GM12878 (cell line): Measurements from ENCODE around the gene CLDN16. TPM values are rescaled to one million over a fixed set of nuclear protein-coding genes. Genes with fewer than 3 reads are reported as not detected.

Experiments
- ATAC-seq: fragments of 200-7000 bp; cut with Tn5 transposase; 3 replicates; pipeline ENCODE4 v1.9.1; 2020; ENCODE audit warnings: mild to moderate bottlenecking, moderate library complexity
- BruUV-seq: library from RNA; stranded (reverse); fragments of 400-500 nt; replicated peaks from 2 replicates; lab custom pipeline; 2021; lab: Mats Ljungman, UMichigan
- CTCF ChIA-PET: fragments of 300-600 bp; sonication (Branson Sonifier 250); formaldehyde crosslinking; extraction: SDS; loops from one replicate; lab custom pipeline; 2021; ENCODE audit warnings: inconsistent platforms; lab: Yijun Ruan, JAX
- POLR2A ChIA-PET: fragments of 350-600 bp; formaldehyde crosslinking; extraction: SDS; loops from one replicate; lab custom pipeline; 2021; ENCODE audit warnings: inconsistent platforms; lab: Charles Lee
- RAD21 ChIA-PET: fragments of 300-600 bp; sonication (Branson Sonifier 250); formaldehyde crosslinking; loops from one replicate; lab custom pipeline; 2023; ENCODE audit warnings: antibody characterized with exemption; ENCODE audit not compliant: unreplicated experiment; lab: Charles Lee
- SMC1A ChIA-PET: fragments of 300-600 bp; sonication (Branson Sonifier 250); formaldehyde crosslinking; loops from one replicate; lab custom pipeline; 2023; ENCODE audit not compliant: unreplicated experiment, uncharacterized antibody; lab: Charles Lee
- DNase-seq: peaks from one replicate; pipeline ENCODE4 v3.0.0-alpha.2; 2011; ENCODE audit warnings: low read depth, low spot score
- FAIRE-seq: peaks from 3 replicates; lab custom pipeline; 2011; peaks lifted over from hg19 to GRCh38; lab: Jason Lieb, UNC
- H2AFZ ChIP-seq: 2 replicates; pipeline ENCODE4 v1.6.0; 2011; ENCODE audit warnings: low read depth, low read length, control low read depth; ENCODE audit not compliant: control insufficient read depth
- H3K27ac ChIP-seq: 2 replicates; pipeline ENCODE4 v1.5.1; 2011; ENCODE audit warnings: control low read depth; ENCODE audit not compliant: control insufficient read depth, insufficient read depth
- H3K27me3 ChIP-seq, 2 experiments: replicated peaks in 1 of 2; 2 replicates each; pipeline versions ENCODE4 v1.6.0 to v1.6.1; 2011; ENCODE audit warnings: low read length in 1 of 2; ENCODE audit not compliant: control insufficient read depth in 2 of 2, insufficient read depth in 2 of 2
- H3K36me3 ChIP-seq, 2 experiments: 2 replicates each; pipeline ENCODE4 v1.5.1; 2011; ENCODE audit warnings: low read length in 1 of 2; ENCODE audit not compliant: control insufficient read depth in 2 of 2, insufficient read depth in 2 of 2
- H3K4me1 ChIP-seq: 2 replicates; pipeline ENCODE4 v1.6.1; 2011; ENCODE audit warnings: mild to moderate bottlenecking, low read length, moderate library complexity, mixed read lengths; ENCODE audit not compliant: control insufficient read depth, insufficient read depth
- H3K4me2 ChIP-seq: 2 replicates; pipeline ENCODE4 v1.6.0; 2011; ENCODE audit warnings: control low read depth; ENCODE audit not compliant: control insufficient read depth, insufficient read depth
- H3K4me3 ChIP-seq: fragments of 200-600 bp; sonication (generic); 2 replicates; pipeline ENCODE4 v1.5.1; 2016
- H3K79me2 ChIP-seq: 2 replicates; pipeline ENCODE4 v1.6.0; 2011; ENCODE audit warnings: low read length; ENCODE audit not compliant: control insufficient read depth, insufficient read depth
- H3K9ac ChIP-seq: 2 replicates; pipeline ENCODE4 v1.8.0; 2011; ENCODE audit warnings: low read length, control low read depth, mixed read lengths; ENCODE audit not compliant: control insufficient read depth, insufficient read depth
- H3K9me3 ChIP-seq: replicated peaks from 3 replicates; pipeline ENCODE4 v1.5.1; 2011; ENCODE audit warnings: mild to moderate bottlenecking, low read length; ENCODE audit not compliant: control insufficient read depth, insufficient read depth
- H4K20me1 ChIP-seq: 2 replicates; pipeline ENCODE4 v1.6.0; 2011; ENCODE audit not compliant: control insufficient read depth, insufficient read depth
- CHD4 ChIP-seq: fragments of 200-600 bp; sonication (generic); IDR thresholded peaks from 2 replicates; pipeline ENCODE4 v1.6.1; 2016; ENCODE audit warnings: mild to moderate bottlenecking
- IRF5 ChIP-seq: fragments of 450-650 bp; IDR thresholded peaks from 2 replicates; pipeline ENCODE4 v1.6.1; 2017; ENCODE audit warnings: borderline replicate concordance
- MEF2B ChIP-seq: fragments of 450-650 bp; IDR thresholded peaks from 2 replicates; pipeline ENCODE4 v1.6.1; 2018; ENCODE audit warnings: mild to moderate bottlenecking, moderate library complexity; ENCODE audit not compliant: partially characterized antibody, poor library complexity, severe bottlenecking
- NR2F1 ChIP-seq: fragments of 450-650 bp; conservative IDR thresholded peaks from 2 replicates; pipeline ENCODE4 v1.6.1; 2017; ENCODE audit warnings: mild to moderate bottlenecking
- SIX5 ChIP-seq: IDR thresholded peaks from 2 replicates; pipeline ENCODE4 v1.6.1; 2011; ENCODE audit warnings: mild to moderate bottlenecking, low read depth, low read length, moderate library complexity; ENCODE audit not compliant: severe bottlenecking
- STAT3 ChIP-seq: IDR thresholded peaks from 2 replicates; pipeline ENCODE4 v1.6.1; 2011; ENCODE audit warnings: low read depth, low read length, improper control_type of control experiment
- TARDBP ChIP-seq: IDR thresholded peaks from 2 replicates; pipeline ENCODE4 v1.6.1; 2016; ENCODE audit warnings: borderline replicate concordance
- YBX1 ChIP-seq: fragments of 450-650 bp; IDR thresholded peaks from 2 replicates; pipeline ENCODE4 v1.6.1; 2016; ENCODE audit warnings: antibody characterized with exemption
- in situ Hi-C: fragments of 300-500 bp; cut with MboI; formaldehyde crosslinking; loops from 9 replicates; pipeline ENCODE4 v1.14.3; 2018; ENCODE audit warnings: mixed read lengths
- intact Hi-C: fragments of 100-400 bp; cut with micrococcal nuclease; formaldehyde crosslinking; loops from one replicate; pipeline ENCODE4 v1.14.2; 2022; ENCODE audit not compliant: unreplicated experiment
- polyA plus RNA-seq, 11 experiments: library from polyadenylated mRNA; depleted of rRNA in 4 of 11; unstranded in 6 of 11; stranded (reverse) in 5 of 11; fragments of >200 nt; fragmentation: Nextera tagmentation in 4 of 11; fragmentation: Illumina TruSeq in 1 of 11; extraction: Ambion mirVana in 4 of 11; extraction: Trizol in 1 of 11; gene quantifications; 1 replicate in 1 of 11; 2 replicates in 10 of 11; pipeline versions ENCODE4 v1.2.1 to v1.2.3, GENCODE V29; 2011 to 2016; ENCODE audit warnings: inconsistent platforms in 2 of 11, missing spikeins in 2 of 11, low read depth in 1 of 11
- total RNA-seq, 4 experiments: library from RNA; depleted of rRNA in 3 of 4; stranded (reverse); fragments of >200 nt in 3 of 4; fragmentation: Illumina TruSeq in 1 of 4; extraction: Trizol in 1 of 4; gene quantifications; 2 replicates each; pipeline versions ENCODE4 v1.2.1 to v1.2.3, GENCODE V29; 2013 to 2021
- TF ChIP-seq, protein P1 (sequence below): IDR thresholded peaks from 2 replicates; pipeline ENCODE4 v1.6.1; 2012; ENCODE audit warnings: low read length, inconsistent platforms

The CLDN16 gene
- total and polyA plus RNA-seq, 10 of the 15 experiments (the other 5 are each of a cell fraction or from before 2014, with no cell fraction given), result 3.2 to 26.6 (median 4.0) TPM

DNA sequence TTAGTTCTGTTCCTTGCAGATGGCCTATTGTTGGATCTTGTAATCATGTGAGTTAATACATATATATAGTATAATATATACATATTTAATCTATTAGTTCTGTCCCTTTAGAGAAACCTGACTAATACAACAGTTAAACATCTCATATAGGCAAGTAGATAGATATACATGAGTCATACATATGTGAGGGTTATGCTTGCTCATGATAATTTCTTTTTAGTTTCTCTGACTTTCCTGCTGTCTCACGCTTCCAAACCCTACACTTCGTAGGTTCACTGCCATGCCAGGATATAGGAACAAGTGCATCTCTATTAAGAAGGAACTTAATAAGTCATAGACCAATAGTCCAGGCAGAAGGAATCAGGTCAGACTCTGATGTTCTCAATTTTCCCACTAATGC is 16.8 kb upstream of the CLDN16 start (continued):
- no peak for TF ChIP-seq YBX1

DNA sequence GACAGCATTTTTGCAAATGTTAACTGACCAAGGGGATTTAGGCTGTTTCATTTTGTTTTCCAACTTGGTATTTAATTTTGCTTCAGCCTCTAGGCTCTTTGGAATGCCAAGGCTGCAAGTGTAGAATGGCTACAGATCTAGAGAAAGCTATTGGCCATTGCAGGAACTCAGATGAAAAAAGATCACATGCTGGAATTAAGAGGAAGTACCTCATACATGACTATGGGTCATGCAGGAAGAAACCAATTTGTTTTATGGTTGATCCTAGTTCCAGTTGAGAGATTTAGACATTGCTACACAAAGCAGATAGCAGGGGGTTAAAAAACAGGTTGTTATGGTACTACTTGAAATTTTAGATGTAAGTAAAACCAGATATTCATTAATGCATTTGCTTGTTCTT is 12.7 kb upstream of the CLDN16 start:
- Histone ChIP-seq H2AFZ (no peak overlapping the region), H4K20me1 (no peaks in the 10 kb centered on the region), H3K4me1 (no peaks in the 10 kb centered on the region), H3K9ac (no peak overlapping the region), H3K36me3 (no peaks in the 10 kb centered on the region), H3K9me3 (no peaks in the 10 kb centered on the region), H3K27me3 (no peaks in the 10 kb centered on the region; a peak in 1 of 4 replicates), H3K27ac (no peak overlapping the region), H3K79me2 (no peaks in the 10 kb centered on the region), H3K4me2 (no peak overlapping the region), H3K4me3 (no peak overlapping the region)
- FAIRE-seq (no peak), ATAC-seq (no peak), DNase-seq (no peak)
- POLR2A ChIA-PET, result no interaction called here
- in situ Hi-C loops (no loop called here), intact Hi-C loops (no loop called here)
- CTCF ChIA-PET, result interaction anchor here (2.3 to 2.5 kb wide), 2 partner anchors 173 to 414 kb away, joined by 6 read pairs; no protein-coding TSS in a partner anchor
- no TSS peak for BruUV-seq
- TF ChIP-seq SIX5 (no peak), NR2F1 (no peak), STAT3 (no peak), MEF2B (no peak), IRF5 (no peak), CHD4 (no peak), TARDBP (no peak)
- TF ChIP-seq, protein P1, sequence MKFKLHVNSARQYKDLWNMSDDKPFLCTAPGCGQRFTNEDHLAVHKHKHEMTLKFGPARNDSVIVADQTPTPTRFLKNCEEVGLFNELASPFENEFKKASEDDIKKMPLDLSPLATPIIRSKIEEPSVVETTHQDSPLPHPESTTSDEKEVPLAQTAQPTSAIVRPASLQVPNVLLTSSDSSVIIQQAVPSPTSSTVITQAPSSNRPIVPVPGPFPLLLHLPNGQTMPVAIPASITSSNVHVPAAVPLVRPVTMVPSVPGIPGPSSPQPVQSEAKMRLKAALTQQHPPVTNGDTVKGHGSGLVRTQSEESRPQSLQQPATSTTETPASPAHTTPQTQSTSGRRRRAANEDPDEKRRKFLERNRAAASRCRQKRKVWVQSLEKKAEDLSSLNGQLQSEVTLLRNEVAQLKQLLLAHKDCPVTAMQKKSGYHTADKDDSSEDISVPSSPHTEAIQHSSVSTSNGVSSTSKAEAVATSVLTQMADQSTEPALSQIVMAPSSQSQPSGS, result no peak
- SMC1A ChIA-PET, result interaction anchor here (0.6 to 3.5 kb wide), 7 partner anchors 9 to 150 kb away, joined by 3 to 12 read pairs (median 6); no protein-coding TSS in a partner anchor
- RAD21 ChIA-PET, result no interaction called here
